HL-60 (cell line): Measurements from ENCODE around the gene CTBP2.
"Not testable (repeated sequence)": the region's sequence is repeated elsewhere in the genome, so short reads cannot be mapped to it uniquely, and the experiment has no call there.

Experiments
- DNase-seq, 2 experiments: peaks; one replicate each; pipeline ENCODE4 v3.0.0-alpha.2; 2010 to 2020; ENCODE audit warnings: low read depth in 1 of 2, low spot score in 1 of 2
- H3K27ac ChIP-seq: fragments of 250-450 bp; sonication (Bioruptor Pico); replicated peaks from 2 replicates; pipeline ENCODE4 v1.5.1; 2020; ENCODE audit warnings: mild to moderate bottlenecking, moderate library complexity
- H3K27me3 ChIP-seq: fragments of 250-450 bp; sonication (Bioruptor Pico); 2 replicates; pipeline ENCODE4 v1.5.1; 2021; ENCODE audit warnings: mild to moderate bottlenecking, moderate library complexity; ENCODE audit not compliant: insufficient read depth, poor library complexity, severe bottlenecking
- H3K4me3 ChIP-seq: replicated peaks from 2 replicates; pipeline ENCODE4 v1.5.1; 2011; ENCODE audit warnings: mild to moderate bottlenecking, control low read depth, low read length; ENCODE audit not compliant: insufficient read depth
- GABPA ChIP-seq: IDR thresholded peaks from 2 replicates; pipeline ENCODE4 v1.6.1; 2012; ENCODE audit warnings: low read depth
- POLR2AphosphoS5 ChIP-seq: IDR thresholded peaks from 2 replicates; pipeline ENCODE4 v1.6.1; 2012; ENCODE audit warnings: low read depth
- SPI1 ChIP-seq: IDR thresholded peaks from 2 replicates; pipeline ENCODE4 v1.6.1; 2012; ENCODE audit warnings: low read depth, mild to moderate bottlenecking, borderline replicate concordance
- TF ChIP-seq, protein P1 (sequence below): IDR thresholded peaks from 2 replicates; pipeline ENCODE4 v1.6.1; 2012; ENCODE audit warnings: low read depth; ENCODE audit not compliant: insufficient replicate concordance
- TF ChIP-seq, protein P2 (sequence below): IDR thresholded peaks from one replicate; pipeline ENCODE4 v1.5.1; 2011; ENCODE audit warnings: low read length, control low read depth, inconsistent platforms; ENCODE audit not compliant: insufficient read depth

The CTBP2 gene

DNA sequence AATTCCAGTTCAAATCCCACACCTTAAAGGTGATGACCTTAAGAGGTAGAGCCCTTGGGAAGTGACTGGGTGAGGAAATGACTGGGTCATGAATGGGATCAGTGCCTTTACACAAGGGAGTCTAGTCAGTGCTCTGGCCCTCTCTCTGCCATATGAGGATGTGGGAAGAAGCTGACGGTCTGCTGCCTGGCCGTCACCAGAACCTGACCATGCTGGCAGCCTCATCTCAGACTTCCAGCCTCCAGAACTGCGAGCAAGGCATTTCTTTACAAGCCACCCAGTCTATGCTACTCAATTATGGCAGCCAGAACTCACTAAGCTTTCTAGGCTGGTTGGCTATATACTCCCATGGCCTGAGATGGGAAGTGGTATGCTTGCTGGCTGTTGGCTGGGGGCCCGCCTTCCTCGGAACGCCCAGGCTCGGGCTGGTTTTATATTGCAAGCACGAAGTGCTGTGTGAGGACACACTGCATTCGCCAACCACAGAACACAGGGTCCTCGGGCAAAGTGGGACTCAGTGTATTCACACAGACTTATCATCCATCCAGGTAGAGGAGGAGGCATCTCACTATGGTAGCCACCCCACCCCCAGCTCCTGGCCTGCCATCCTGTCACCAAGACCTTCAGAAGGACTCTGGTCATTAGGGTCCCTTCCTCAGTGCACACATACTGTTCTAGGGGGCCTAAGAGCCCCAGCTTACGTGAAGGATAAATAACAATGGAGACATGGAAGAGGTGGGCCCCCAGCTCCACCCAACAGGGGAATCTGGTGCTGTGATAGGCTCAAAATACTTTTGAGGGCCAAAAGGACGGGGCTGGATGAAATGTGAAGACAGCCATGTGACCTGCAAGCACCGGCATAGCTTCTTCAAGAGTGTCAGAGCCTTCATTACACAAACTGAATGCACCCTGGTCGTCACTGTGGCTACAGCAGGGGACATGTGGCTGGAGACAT is 169.4 kb downstream of the CTBP2 start:
- Histone ChIP-seq H3K27me3 (no peaks in the 10 kb centered on the region), H3K4me3 (no peak overlapping the region), H3K27ac (no peak overlapping the region)
- no peak for TF ChIP-seq GABPA
- TF ChIP-seq POLR2AphosphoS5, result peak; percentile 44
- TF ChIP-seq, protein P1, sequence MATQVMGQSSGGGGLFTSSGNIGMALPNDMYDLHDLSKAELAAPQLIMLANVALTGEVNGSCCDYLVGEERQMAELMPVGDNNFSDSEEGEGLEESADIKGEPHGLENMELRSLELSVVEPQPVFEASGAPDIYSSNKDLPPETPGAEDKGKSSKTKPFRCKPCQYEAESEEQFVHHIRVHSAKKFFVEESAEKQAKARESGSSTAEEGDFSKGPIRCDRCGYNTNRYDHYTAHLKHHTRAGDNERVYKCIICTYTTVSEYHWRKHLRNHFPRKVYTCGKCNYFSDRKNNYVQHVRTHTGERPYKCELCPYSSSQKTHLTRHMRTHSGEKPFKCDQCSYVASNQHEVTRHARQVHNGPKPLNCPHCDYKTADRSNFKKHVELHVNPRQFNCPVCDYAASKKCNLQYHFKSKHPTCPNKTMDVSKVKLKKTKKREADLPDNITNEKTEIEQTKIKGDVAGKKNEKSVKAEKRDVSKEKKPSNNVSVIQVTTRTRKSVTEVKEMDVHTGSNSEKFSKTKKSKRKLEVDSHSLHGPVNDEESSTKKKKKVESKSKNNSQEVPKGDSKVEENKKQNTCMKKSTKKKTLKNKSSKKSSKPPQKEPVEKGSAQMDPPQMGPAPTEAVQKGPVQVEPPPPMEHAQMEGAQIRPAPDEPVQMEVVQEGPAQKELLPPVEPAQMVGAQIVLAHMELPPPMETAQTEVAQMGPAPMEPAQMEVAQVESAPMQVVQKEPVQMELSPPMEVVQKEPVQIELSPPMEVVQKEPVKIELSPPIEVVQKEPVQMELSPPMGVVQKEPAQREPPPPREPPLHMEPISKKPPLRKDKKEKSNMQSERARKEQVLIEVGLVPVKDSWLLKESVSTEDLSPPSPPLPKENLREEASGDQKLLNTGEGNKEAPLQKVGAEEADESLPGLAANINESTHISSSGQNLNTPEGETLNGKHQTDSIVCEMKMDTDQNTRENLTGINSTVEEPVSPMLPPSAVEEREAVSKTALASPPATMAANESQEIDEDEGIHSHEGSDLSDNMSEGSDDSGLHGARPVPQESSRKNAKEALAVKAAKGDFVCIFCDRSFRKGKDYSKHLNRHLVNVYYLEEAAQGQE, result no peak
- no peak for DNase-seq

DNA sequence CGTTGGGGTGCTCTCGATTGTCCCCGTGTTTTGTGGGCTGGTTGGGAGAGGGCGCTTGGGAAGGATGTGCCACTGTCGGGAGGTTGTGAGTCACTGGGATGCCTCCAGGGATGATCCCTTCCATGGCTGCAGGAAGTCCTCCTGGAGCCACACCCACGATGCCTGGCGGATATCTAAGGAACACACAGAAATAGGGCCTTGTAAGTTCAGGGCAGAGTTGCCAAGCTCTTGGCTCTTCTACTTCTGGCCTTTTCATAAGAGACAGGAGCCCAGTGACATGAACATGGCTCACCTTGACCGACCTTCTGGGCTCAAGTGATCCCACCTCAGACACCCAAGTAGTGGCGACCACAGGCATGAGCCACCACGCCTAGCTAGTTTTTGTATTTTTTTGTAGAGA is 170.8 kb downstream of the CTBP2 start:
- H3K4me3 ChIP-seq, result no peak overlapping the region
- H3K27me3 ChIP-seq, result no peaks in the 10 kb centered on the region
- no peak for TF ChIP-seq SPI1
- 0 out of 2 replicates have a peak, but pooled peaks have one; percentile 35 for TF ChIP-seq POLR2AphosphoS5
- TF ChIP-seq, protein P1, result no peak
- H3K27ac ChIP-seq, result no peak overlapping the region
- no peak for DNase-seq

DNA sequence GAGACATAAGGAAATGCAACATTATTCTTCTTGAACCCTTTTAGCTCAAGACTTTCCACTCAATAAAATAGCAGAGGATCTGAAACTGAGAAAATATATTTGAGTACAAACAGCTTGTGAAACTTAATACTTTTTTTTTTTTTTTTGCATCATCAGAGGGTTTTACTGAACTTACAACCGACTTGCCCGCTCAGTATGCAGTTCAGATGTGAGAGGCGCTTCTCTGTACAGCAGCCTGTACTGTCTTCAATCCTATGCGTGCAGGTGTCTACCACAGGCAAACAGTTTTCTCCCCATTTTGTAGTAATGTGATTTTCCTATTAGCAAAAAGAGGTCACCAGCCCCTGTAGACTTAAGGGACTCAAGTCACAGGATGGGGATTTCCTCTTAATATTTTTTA is 171.6 kb downstream of the CTBP2 start:
- H3K27me3 ChIP-seq, DNase-seq, H3K27ac ChIP-seq, H3K4me3 ChIP-seq: not testable (repeated sequence)

DNA sequence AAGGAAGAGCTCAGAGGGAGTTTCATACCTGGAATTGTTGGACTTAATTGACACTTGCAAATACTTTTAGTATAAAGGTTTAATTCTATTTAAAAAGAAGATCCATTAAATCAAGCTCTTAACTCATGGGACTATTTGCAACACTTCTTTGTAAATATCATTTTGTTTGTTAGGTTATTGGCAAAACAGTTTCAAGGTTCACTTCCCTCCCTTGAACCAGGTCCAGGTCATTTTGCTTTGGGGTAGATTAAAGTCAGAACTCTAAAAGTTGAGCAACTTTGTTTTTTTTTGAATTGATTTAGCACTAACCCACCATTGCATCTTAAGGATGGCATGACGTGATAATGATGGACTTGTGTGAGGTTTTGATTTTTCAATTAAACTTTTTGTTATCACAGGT is 172.6 kb downstream of the CTBP2 start:
- DNase-seq, result no peak

More for the DNA sequence above, 172.6 kb downstream of the CTBP2 start:
- Histone ChIP-seq H3K27ac (no peak overlapping the region), H3K4me3 (no peak overlapping the region), H3K27me3 (no peaks in the 10 kb centered on the region)
- TF ChIP-seq GABPA (no peak), POLR2AphosphoS5 (no peak), SPI1 (no peak)
- TF ChIP-seq, protein P1, result no peak
- TF ChIP-seq, protein P2, sequence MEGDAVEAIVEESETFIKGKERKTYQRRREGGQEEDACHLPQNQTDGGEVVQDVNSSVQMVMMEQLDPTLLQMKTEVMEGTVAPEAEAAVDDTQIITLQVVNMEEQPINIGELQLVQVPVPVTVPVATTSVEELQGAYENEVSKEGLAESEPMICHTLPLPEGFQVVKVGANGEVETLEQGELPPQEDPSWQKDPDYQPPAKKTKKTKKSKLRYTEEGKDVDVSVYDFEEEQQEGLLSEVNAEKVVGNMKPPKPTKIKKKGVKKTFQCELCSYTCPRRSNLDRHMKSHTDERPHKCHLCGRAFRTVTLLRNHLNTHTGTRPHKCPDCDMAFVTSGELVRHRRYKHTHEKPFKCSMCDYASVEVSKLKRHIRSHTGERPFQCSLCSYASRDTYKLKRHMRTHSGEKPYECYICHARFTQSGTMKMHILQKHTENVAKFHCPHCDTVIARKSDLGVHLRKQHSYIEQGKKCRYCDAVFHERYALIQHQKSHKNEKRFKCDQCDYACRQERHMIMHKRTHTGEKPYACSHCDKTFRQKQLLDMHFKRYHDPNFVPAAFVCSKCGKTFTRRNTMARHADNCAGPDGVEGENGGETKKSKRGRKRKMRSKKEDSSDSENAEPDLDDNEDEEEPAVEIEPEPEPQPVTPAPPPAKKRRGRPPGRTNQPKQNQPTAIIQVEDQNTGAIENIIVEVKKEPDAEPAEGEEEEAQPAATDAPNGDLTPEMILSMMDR, result no peak
